ENCODE results near the gene ASIC4. TPM values are rescaled to one million over a fixed set of nuclear protein-coding genes. Genes with fewer than 3 reads are reported as not detected.

The ASIC4 gene
- total RNA-seq, 4 donors from 2014 or later, result not detected

GRCh38 chr2:219526320-219527075 is 12.2 kb downstream of the ASIC4 start:
- H3K27ac ChIP-seq, result no peak overlapping the region
- WGBS, 2 donors, result 53 to 55% methylated on average over 7 to 10 of the region's 11 CpGs
- no peak overlapping the region for H3K4me3 ChIP-seq
- H3K9me3 ChIP-seq, result no peaks in the 10 kb centered on the region
- H3K36me3 ChIP-seq, result no peaks in the 10 kb centered on the region
- peaks cover 11 to 28% (median 19%) of the 10 kb centered on the region in 3 donors for H3K4me1 ChIP-seq
- H3K27me3 ChIP-seq, result peaks cover 3 to 99% (median 9%) of the 10 kb centered on the region in 4 donors
- intact Hi-C loops (cut with DNase I), result no loop called here
- TF ChIP-seq POLR2A (IDR thresholded peaks at IDR 0.05) (no peak), CTCF (IDR thresholded peaks at IDR 0.05) (no peak)
- DNase-seq, result no peak

- DNase-seq, result no peak
- H3K27ac ChIP-seq, result no peak overlapping the region
- no peaks in the 10 kb centered on the region for H3K36me3 ChIP-seq
- WGBS, 2 donors, result 47 to 61% methylated on average over 4 of the region's 6 CpGs
- intact Hi-C loops (cut with DNase I), result no loop called here
- no peak overlapping the region for H3K4me3 ChIP-seq
- no peak for TF ChIP-seq CTCF (IDR thresholded peaks at IDR 0.05)
- H3K4me1 ChIP-seq, result peaks cover 9 to 23% (median 13%) of the 10 kb centered on the region in 3 donors
- H3K27me3 ChIP-seq, result peaks cover 0 to 99% (median 9%) of the 10 kb centered on the region in 4 donors
- no peaks in the 10 kb centered on the region for H3K9me3 ChIP-seq
Measured at GRCh38 chr2:219527076-219527394, 12.8 kb downstream of the ASIC4 start.

GRCh38 chr2:219527472-219527871 is 13.2 kb downstream of the ASIC4 start:
- Histone ChIP-seq H3K4me3 (no peak overlapping the region), H3K27ac (no peak overlapping the region), H3K9me3 (no peaks in the 10 kb centered on the region), H3K36me3 (no peaks in the 10 kb centered on the region), H3K4me1 (peaks cover 5 to 19% (median 9%) of the 10 kb centered on the region in 3 donors), H3K27me3 (peaks cover 0 to 99% (median 8%) of the 10 kb centered on the region in 4 donors)
- intact Hi-C loops (cut with DNase I), result no loop called here
- no peak for TF ChIP-seq CTCF (IDR thresholded peaks at IDR 0.05)
- WGBS, 2 donors, result 44 to 52% methylated on average over 4 to 5 of the region's 5 CpGs
- DNase-seq, result no peak

- Histone ChIP-seq H3K9me3 (no peaks in the 10 kb centered on the region), H3K4me3 (peak overlapping the region in 1 of 4 donors; percentile 3), H3K27me3 (peaks cover 0 to 88% (median 2%) of the 10 kb centered on the region in 4 donors), H3K4me1 (peaks cover 0 to 7% (median 0%) of the 10 kb centered on the region in 3 donors), H3K27ac (no peak overlapping the region), H3K36me3 (no peaks in the 10 kb centered on the region)
- TF ChIP-seq POLR2A (IDR thresholded peaks at IDR 0.05), result no peak
- TF ChIP-seq CTCF (IDR thresholded peaks at IDR 0.05), result peak; percentile 89 to 99 (median 97)
- 16 to 29% methylated on average over 8 to 10 of the region's 21 CpGs for WGBS, 2 donors
- intact Hi-C loops (cut with DNase I), result loop anchor here (5.0 kb wide), 1 partner anchor 128 kb away; no protein-coding TSS in a partner anchor
- DNase-seq, result peak; percentile 16
Measured at GRCh38 chr2:219530048-219530963, 16.0 kb downstream of the ASIC4 start.
